Stimulated activated naive CD4-positive, alpha-beta T cell treated with Interleukin-2 at 50 U/mL for 16 hours (primary cell): ENCODE data around the gene PRKG2.

Experiments used
- DNase-seq: peaks from one replicate; lab custom pipeline; 2025; lab: John Stamatoyannopoulos, UW

PRKG2 gene

DNA sequence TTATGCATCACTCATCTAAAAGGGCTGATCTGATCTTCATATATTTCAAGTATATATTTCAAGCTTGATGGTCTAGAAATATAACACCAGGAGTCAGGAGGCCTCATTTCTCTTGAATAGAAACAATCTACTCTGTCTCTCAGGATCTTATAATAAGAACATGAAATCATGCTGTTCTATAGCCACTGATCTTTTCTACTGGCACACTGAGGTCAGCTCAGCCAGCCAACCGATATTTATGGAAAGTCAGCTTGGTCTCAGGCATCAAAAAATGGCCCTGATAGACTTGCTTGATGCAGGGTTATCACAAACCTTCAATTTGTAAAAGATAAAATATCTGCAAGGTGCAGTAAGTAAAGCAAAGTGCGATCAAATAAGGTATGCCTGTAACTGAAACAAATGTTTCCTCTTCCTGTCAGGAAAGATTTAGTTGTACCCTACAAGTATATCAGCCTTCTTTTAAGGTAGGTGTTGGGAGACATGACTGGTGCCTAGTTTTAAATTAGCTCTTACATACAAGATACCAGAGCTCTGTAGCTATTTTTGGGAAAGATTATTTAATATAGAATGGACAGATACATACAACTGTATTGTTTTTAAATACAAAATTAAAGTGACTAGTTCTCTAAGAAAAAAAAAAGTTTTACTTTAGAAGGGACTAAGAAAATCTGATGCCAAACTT is 121.2 kb downstream of the PRKG2 start:
- no peak for DNase-seq

GRCh38 chr4:81085979-81086378 is 129.0 kb downstream of the PRKG2 start:
- DNase-seq, result no peak

GRCh38 chr4:81085291-81085690 is 129.7 kb downstream of the PRKG2 start:
- no peak for DNase-seq

DNA sequence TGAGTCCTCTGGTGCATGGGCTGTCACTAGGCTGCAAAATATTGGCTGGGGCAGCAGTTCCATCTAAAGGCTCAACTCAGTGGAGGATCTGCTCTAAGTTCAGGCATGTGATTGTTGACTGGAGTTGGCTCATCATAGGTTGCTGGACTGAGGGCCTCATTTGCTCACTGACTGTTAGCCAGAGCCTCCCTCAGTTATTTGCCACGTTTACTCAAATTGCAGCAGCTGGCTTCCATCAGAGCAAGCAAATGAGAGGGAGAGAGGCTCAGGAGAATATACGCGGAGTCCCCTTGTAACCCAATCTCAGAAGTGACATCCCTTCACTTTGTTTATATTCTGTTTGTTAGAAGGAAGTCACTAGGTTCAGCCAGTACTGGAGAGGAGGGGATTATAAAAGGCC is 130.4 kb downstream of the PRKG2 start:
- no peak for DNase-seq

DNA sequence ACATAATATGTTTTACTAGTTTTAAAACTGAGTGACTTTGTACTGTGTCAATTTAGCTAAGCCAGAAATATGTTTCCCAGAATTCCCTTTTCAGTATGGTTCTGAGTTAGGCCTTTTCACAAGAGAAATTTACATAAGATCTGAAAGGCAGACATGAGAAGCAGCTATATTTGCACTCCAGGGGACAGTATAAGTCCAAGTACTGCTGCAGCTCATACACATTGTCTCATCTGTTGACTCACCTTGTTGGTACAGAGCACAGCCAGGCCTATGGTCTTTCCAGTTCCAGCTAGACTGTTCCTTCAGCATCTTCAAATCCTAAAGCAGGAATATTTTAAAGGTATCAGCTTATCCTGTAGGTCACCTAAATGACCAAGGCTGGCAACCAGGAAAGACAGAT is 131.0 kb downstream of the PRKG2 start:
- DNase-seq, result no peak

DNA sequence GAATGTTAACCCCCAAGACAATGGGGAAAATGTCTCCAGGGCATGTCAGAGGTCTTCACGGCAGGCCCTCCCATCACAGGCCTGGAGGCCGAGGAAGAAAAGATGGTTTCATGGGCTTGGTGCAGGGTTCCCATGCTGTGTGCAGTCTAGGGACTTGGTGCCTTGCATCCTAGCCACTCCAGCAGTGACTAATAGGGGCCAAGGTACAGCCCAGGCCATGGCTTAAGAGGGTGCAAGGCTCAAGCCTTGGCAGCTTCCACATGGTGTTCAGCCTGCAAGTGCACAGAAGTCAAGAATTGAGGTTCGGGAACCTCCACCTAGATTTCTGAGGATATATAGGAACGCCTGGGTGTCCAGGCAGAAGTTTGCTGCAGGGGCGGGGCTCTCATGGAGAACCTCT is 133.9 kb downstream of the PRKG2 start:
- no peak for DNase-seq

DNA sequence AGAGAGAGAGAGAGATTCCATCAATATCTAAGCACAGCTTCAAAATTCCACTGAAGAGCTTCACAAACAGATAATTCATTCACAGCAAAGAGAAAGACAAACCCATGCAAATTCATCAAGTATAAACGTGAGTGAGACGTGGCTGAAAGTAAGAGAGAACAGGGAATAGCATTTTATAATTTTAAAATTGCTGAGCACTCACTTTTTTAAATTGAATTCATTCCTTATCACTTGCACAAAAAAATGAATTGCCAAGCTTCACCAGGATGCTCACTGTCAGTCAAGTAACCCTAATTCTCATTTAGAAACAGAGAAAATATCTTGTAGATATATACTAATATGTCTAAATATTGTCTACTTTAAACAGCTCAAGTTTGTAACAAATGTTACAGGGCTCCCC is 144.0 kb downstream of the PRKG2 start:
- DNase-seq, result no peak

GRCh38 chr4:81069706-81070331 is 145.2 kb downstream of the PRKG2 start:
- peak; percentile 15 for DNase-seq

GRCh38 chr4:81065446-81065845 is 149.6 kb downstream of the PRKG2 start:
- DNase-seq, result no peak

DNA sequence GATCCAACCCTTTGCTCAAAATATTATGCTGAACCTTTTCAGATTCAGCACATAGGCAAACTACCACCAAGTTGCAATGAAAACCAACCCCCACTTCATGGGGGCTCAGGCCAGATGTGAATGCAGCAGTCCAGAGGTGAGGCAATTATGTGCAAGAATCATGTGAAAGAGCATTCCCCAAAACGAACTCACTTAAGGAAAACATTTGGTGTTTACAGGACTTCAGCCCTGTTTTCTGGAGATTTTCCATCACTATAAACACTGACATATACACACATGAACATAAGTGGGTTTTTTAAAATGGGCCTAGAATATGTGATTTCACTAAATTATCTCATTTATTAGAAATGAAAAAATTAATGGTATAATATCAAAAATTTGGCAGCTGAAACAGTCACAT is 153.0 kb downstream of the PRKG2 start:
- DNase-seq, result no peak

GRCh38 chr4:81061344-81061730 is 153.7 kb downstream of the PRKG2 start:
- DNase-seq, result no peak

DNA sequence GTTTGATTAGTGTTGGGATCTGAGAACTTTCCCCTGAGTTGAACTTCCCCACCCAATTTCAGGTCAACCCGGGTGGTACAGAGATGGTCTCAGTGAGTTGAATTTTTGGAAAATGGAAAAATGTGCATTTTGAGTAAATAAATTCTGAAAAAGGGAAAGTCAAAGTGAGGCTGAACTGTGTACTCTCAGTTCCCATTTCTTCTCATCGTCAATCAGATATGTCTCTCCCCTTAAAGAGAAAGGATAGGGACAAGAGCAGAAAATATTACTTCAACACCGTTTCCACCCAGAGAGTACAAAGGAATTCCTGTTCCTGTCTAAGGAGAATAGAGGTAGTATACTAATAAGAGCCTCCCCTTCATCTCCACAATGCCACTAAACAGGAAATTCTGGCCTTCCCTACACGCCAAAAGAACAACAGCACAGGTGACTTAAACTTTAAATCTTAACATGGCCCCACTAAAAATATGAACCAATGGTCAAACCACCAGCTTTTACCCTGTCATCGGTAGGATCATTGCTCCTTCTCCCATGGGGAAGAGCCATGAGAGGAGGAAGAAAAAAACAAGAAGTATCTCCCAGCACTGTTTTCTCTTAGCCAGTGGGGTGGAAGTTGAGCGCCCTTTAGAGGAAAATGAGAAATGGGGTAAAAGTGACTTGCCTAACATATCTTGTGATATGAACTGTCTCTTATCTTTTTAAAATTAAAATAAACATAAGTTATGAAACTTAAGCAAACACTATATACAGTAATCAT is 154.3 kb downstream of the PRKG2 start:
- no peak for DNase-seq

DNA sequence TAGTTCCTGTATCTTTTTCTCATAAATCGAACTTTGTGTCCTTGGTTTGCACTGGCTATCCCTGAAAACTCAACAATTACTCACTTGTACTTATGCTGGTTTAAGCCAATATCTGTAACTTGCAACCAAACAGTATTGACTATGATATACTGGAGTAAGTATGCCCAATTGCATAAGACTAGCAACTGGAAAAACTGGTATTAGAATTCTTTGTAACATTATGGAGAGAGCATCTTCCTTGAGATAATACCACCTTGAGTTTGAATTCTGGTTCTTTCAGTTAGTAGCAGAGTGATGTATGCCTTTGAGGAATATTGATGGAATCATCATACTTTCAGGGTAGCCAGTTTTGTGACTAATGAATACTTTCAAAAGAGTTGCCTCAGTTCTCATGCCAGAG is 156.4 kb downstream of the PRKG2 start:
- DNase-seq, result no peak

DNA sequence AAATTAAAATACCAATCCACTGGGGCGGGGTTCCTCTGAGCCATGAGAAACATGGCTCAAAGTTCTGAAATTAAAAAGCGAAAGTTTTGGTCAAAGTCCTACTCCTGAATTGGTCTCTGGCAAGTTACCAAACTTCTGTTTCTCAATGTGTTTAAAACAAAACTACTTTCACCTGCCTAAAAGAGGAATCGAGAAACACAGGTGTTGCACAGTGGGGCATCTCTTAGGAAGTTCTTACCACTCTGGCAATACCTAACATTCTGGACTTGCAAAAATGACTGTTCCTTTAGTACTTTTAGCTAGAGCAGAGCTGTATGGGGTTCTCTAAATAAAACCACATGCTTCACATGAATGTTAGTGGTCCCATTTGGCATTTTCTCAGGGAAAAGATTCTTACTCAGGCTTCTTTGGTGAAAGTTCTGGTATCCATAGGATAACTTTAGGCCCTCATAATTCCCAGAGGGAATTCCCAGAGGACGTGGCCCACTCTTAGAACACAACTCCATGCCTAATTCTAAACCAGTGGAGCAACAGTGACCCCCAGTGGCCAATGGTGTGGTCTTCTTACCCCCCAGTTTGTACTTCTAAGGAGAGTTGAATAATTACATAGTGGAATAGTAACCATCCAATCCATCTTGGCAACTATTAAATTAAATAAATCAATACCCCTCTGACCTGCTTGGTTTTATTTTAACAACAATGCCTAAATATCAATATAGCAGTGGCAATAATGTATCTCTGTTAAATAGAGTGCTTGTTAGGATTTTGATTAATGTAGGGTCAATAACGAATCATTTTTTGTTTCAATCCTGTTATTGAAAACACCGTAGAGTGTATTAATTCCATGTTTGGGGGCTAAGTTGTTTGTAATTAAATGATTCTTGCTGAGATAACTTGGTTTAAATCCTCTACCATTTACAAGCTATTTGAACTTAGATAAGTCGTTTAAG is 162.6 kb downstream of the PRKG2 start:
- peak; percentile 4 for DNase-seq

- DNase-seq, result no peak
These were observed 165.1 kb downstream of the PRKG2 start for GRCh38 chr4:81049907-81050306.

DNA sequence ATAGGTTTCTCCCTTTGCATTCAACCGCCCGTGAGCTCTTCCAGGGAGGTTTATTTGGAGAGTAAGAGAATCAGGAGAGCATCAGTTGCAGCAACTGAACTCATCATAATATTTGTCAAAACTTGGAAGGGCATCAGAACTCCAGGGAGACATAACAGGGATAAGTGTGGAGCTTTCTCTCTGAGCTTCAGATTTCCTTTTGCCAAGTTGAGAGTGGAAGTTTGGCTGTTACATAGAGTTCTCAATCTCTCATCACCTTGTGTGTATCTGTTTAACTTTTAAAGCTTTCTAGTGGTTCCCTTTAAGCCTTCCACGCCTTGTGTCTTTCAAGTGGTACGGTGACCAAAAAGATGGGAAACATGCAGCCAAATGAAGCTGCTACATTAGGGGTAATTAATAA is 165.7 kb downstream of the PRKG2 start:
- DNase-seq, result no peak

- DNase-seq, result no peak
These were observed 172.2 kb downstream of the PRKG2 start for GRCh38 chr4:81042578-81043365.

DNA sequence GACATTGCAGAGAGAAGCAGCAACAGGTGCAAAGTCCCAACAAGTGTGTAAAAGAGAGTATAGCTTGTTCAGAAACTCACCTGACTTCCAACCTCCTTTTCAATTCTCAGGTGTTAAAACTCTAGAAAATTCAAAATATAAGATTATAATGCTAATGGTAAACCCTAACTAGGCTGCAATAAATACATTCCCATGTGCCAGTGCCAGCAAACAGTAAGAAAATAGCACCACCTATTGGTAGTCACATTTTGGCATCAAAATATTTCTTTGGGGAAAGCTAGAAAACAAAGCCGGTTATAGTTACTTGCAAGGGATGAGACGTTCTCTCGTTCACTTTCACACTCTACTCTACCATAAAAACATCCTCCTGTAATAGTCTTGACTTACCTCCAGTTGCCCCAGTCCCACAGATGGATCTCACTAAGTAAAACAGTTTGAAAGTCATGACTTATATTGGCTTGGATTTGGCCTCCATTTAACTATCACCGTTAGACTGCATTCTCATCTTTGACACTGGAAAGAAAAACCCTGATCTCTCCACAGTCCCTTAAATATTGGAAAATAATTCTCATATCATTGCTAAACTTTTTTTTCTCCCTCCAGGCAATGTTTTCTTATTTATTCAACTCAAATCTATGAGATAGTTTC is 174.9 kb downstream of the PRKG2 start:
- DNase-seq, result no peak

- DNase-seq, result no peak
These were observed 175.6 kb downstream of the PRKG2 start for GRCh38 chr4:81039351-81039972.

- DNase-seq, result no peak
These were observed 176.2 kb downstream of the PRKG2 start for GRCh38 chr4:81038636-81039350.
